DMS79 treated with DMSO at 0.1 percent for 48 hours (cell line): Measurements from ENCODE around the gene WNT7A.
"Not testable (repeated sequence)": the region's sequence is repeated elsewhere in the genome, so short reads cannot be mapped to it uniquely, and the experiment has no call there.

ENCODE experiments used
- DNase-seq: peaks from one replicate; lab custom pipeline; 2025; lab: John Stamatoyannopoulos, UW

The WNT7A gene

GRCh38 chr3:13879946-13880810 lies at the start of gene WNT7A:
Gene WNT7A (minus strand): TSS chr3:13880071. CDS start chr3:13879816, 255 bp downstream.
- DNase-seq = no peak

GRCh38 chr3:13928741-13929140 lies 48.9 kb upstream of the WNT7A start:
- not testable (repeated sequence) for DNase-seq

DNA sequence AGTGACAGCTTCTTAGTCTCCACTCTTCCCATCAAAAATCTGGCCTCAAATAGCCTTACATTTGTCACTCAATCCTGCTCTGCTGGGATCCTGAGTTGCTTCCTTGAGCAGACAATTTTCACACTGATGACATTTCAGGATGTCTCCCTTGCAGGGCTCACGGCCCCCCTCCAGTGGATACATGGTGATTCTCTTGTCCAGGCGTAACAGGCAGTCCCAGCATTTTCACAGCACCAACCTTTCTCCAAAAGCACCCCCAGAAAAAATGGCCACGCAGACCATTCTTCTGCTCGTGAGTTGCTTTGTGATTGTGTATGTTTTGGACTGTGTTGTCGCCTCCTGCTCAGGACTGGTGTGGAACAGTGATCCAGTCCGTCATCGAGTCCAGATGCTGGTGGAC lies 47.4 kb upstream of the WNT7A start:
- no peak for DNase-seq

DNA sequence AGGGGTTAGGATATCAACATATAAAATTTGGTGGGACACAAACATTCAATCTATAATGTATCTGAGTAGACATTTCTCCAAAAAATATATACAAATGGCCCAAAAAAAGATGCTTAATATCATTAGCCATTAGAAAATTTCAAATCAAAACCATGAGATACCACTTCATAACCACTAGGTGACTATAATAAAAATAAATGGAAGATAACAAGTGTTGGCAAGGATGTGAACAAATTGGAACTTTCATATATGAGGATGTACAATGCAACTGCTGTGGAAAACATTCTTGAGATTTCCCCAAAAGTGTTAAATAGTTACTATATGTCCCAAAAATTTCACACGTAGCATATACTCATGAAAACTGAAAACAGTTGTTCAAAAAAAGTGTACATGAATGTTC lies 36.5 kb upstream of the WNT7A start:
- no peak for DNase-seq

GRCh38 chr3:13902648-13903238 lies 22.9 kb upstream of the WNT7A start:
- no peak for DNase-seq

- DNase-seq = no peak
These were observed 22.2 kb upstream of the WNT7A start for GRCh38 chr3:13901935-13902584.

- DNase-seq = no peak
These were observed 18.5 kb upstream of the WNT7A start for GRCh38 chr3:13898346-13898745.

GRCh38 chr3:13896473-13897154 lies 16.7 kb upstream of the WNT7A start:
- peak; percentile 39 for DNase-seq

GRCh38 chr3:13895155-13896105 lies 15.6 kb upstream of the WNT7A start:
- DNase-seq = peak; percentile 63

GRCh38 chr3:13894807-13895154 lies 14.9 kb upstream of the WNT7A start:
- no peak for DNase-seq

DNA sequence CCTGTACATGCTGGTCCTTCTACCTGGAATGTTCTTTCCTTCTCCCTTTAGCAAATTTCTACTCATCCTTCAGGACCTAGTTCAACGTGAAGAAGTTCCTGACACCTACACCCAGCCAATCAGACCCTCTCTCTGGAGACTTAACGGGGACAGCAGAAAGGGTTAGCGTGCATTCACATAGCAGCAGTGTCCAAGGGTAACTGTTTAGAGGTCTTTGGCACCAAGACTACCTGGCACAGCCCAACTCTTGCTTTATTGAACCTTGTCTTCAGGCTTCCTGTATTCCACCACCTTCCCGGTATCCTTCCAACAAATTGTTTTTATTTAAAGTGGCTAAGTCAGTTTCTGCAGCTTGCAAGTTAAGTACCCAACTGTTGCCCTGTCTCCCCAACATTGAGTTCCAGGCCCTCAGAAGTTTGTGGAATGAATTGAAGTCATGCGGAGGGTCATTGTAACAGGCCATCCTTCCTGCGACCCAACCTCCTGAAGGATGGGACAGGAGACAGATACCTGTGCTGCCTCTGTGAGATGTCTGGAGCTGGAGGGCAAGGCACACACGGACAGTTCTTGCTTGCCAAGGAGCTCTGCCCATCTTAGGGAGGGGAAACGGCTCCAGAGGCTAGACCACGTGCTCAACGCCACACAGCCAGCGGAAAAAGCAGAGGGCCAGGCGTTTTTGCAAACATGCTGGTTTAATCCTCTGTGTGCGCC lies 14.4 kb upstream of the WNT7A start:
- no peak for DNase-seq

- DNase-seq = no peak
These were observed 12.4 kb upstream of the WNT7A start for GRCh38 chr3:13892304-13892703.

- no peak for DNase-seq
These were observed 11.7 kb upstream of the WNT7A start for GRCh38 chr3:13891492-13892073.

GRCh38 chr3:13891017-13891392 lies 11.1 kb upstream of the WNT7A start:
- DNase-seq = no peak

- DNase-seq = no peak
These were observed 10.6 kb upstream of the WNT7A start for GRCh38 chr3:13890377-13891016.

DNA sequence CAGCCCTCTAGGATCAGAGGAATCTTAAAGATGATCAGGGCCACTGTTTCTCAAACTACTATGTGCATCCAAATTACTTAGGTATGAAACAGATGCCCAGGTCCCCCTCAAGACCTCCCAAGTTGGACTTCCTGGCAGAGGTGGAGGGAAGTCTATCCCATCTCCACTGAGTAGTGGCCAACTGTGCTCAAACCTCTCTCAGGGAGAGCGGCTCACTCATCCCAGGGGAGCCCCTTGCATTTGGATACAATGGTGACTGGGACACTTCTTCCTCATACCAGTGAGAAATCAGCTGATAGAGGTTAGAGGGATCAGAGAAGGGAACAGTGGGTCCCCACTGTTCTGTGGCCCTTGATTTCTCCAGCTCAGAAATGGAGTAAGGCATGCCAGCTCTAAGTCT lies 8.7 kb upstream of the WNT7A start:
- DNase-seq = no peak

GRCh38 chr3:13887495-13888300 lies 7.8 kb upstream of the WNT7A start:
- DNase-seq = no peak

- DNase-seq = no peak
These were observed 6.8 kb upstream of the WNT7A start for GRCh38 chr3:13886593-13887129.

DNA sequence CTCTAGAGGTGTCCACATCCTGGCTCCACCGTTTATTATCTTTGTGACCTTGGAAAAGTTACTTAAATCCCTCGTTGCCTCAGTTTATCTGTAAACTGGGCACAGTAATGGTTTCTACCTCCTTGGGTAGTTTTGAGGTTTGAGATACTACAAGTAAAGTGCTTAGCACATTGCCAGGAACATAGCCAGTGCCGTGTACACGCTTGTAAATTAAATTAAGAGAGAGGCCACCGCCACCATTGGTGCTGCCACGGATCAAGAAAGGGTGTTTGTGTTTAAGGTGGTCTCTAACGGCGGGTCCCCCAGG lies 5.8 kb upstream of the WNT7A start:
- no peak for DNase-seq
